Prostate gland (tissue), 2 donors: ENCODE data around the gene TNKS1BP1. TPM values are rescaled to one million over a fixed set of nuclear protein-coding genes. Genes with fewer than 3 reads are reported as not detected.
A peak's percentile ranks its signal among the peaks of the same experiment; 100 is the strongest.

Source experiments
- DNase-seq: peaks from one replicate; pipeline ENCODE4 v3.0.0-alpha.2; 2019; ENCODE audit warnings: low spot score
- H3K27ac ChIP-seq, 2 donors: fragments of 200-600 bp; sonication (generic); 2 replicates each; pipeline ENCODE4 v1.5.1; 2017 to 2019
- H3K27me3 ChIP-seq: fragments of 200-600 bp; sonication (generic); replicated peaks from 2 replicates; pipeline ENCODE4 v1.5.1; 2019; ENCODE audit not compliant: insufficient read depth
- H3K36me3 ChIP-seq, 2 donors: fragments of 200-600 bp; sonication (generic); 1 replicate in 1 of 2; 2 replicates in 1 of 2; pipeline versions ENCODE4 v1.5.1 to v1.8.1; 2017 to 2019
- H3K4me1 ChIP-seq: fragments of 200-600 bp; sonication (generic); replicated peaks from 2 replicates; pipeline ENCODE4 v1.5.1; 2019
- H3K4me3 ChIP-seq, 2 donors: fragments of 200-600 bp; sonication (generic); 2 replicates each; pipeline ENCODE4 v1.5.1; 2017 to 2019
- H3K9me3 ChIP-seq: fragments of 200-600 bp; sonication (generic); 2 replicates; pipeline ENCODE4 v1.5.1; 2017
- CTCF ChIP-seq, 4 experiments: fragments of 200-600 bp in 2 of 4; fragments of 450-650 bp in 2 of 4; sonication (generic) in 2 of 4; IDR thresholded peaks; 1 replicate in 3 of 4; 2 replicates in 1 of 4; pipeline ENCODE4 v1.5.1; 2016 to 2019; ENCODE audit warnings: antibody characterized with exemption in 4 of 4, mild to moderate bottlenecking in 2 of 4, moderate library complexity in 2 of 4
- POLR2A ChIP-seq: fragments of 450-650 bp; IDR thresholded peaks from one replicate; pipeline ENCODE4 v1.6.1; 2016; ENCODE audit warnings: antibody characterized with exemption, mild to moderate bottlenecking
- POLR2AphosphoS5 ChIP-seq: sonication (generic); formaldehyde crosslinking; IDR thresholded peaks from one replicate; pipeline ENCODE4 v1.6.1; 2017; ENCODE audit warnings: antibody characterized with exemption
- WGBS: methylation state at CpG from one replicate; pipeline ENCODE4 v1.1.5; 2018; 5-methylcytosine and 5-hydroxymethylcytosine counted together
- intact Hi-C: fragments of 100-400 bp; cut with DNase I; formaldehyde crosslinking; loops from one replicate; pipeline ENCODE4 v1.14.2; 2022
- total RNA-seq, 2 donors: library from RNA; depleted of rRNA; stranded (reverse); fragments of >200 nt; gene quantifications; one replicate each; pipeline ENCODE4 v1.1.0, GENCODE V29; 2016

Gene TNKS1BP1
- total RNA-seq, 2 donors from 2014 or later, result 140 to 158 TPM

GRCh38 chr11:57321388-57322255 lies 3.1 kb downstream of the TNKS1BP1 start:
- WGBS, result 17% methylated on average over 6 of the region's 6 CpGs
- DNase-seq, result peak; percentile 40
- TF ChIP-seq POLR2AphosphoS5, result no peak
- no peaks in the 10 kb centered on the region for H3K27me3 ChIP-seq
- H3K4me3 ChIP-seq, result peak overlapping the region; percentile 81 to 94
- H3K4me1 ChIP-seq, result peaks cover 40% of the 10 kb centered on the region
- peak overlapping the region; percentile 97 to 99 for H3K27ac ChIP-seq
- intact Hi-C loops, result loop anchor here (10.0 kb wide), 1 partner anchor 1253 kb away; the partner anchor contains the start of genes LPXN and ZFP91
- H3K9me3 ChIP-seq, result no peaks in the 10 kb centered on the region
- H3K36me3 ChIP-seq, result peaks cover 0 to 14% of the 10 kb centered on the region in 2 donors

GRCh38 chr11:57320719-57321387 lies 3.9 kb downstream of the TNKS1BP1 start:
- TF ChIP-seq CTCF (IDR thresholded peaks at IDR 0.05), result peak in 1 of 4 experiments; percentile 34
- TF ChIP-seq POLR2AphosphoS5, result peak; percentile 56
- TF ChIP-seq POLR2A, result no peak
- H3K27me3 ChIP-seq, result no peaks in the 10 kb centered on the region
- intact Hi-C loops, result loop anchor here (10.0 kb wide), 1 partner anchor 1254 kb away; the partner anchor contains the start of genes LPXN and ZFP91
- DNase-seq, result peak; percentile 58
- H3K27ac ChIP-seq, result peak overlapping the region; percentile 97 to 99
- H3K9me3 ChIP-seq, result no peaks in the 10 kb centered on the region
- peaks cover 0 to 20% of the 10 kb centered on the region in 2 donors for H3K36me3 ChIP-seq
- WGBS, result 49% methylated on average over 2 of the region's 2 CpGs
- peak overlapping the region; percentile 81 to 94 for H3K4me3 ChIP-seq
- peaks cover 40% of the 10 kb centered on the region for H3K4me1 ChIP-seq

GRCh38 chr11:57320067-57320718 lies 4.6 kb downstream of the TNKS1BP1 start:
- Histone ChIP-seq H3K27ac (peak overlapping the region; percentile 97 to 99), H3K4me3 (peak overlapping the region in 1 of 2 donors; percentile 94), H3K36me3 (peaks cover 0 to 21% of the 10 kb centered on the region in 2 donors), H3K27me3 (no peaks in the 10 kb centered on the region), H3K9me3 (no peaks in the 10 kb centered on the region), H3K4me1 (peaks cover 39% of the 10 kb centered on the region)
- no peak for TF ChIP-seq POLR2AphosphoS5
- no peak for TF ChIP-seq CTCF (IDR thresholded peaks at IDR 0.05)
- no peak for TF ChIP-seq POLR2A
- DNase-seq, result no peak
- 76% methylated on average over 22 of the region's 22 CpGs for WGBS
- intact Hi-C loops, result loop anchor here (10.0 kb wide), 1 partner anchor 1255 kb away; the partner anchor contains the start of genes LPXN and ZFP91

GRCh38 chr11:57318178-57318577 lies 6.6 kb downstream of the TNKS1BP1 start:
- peak overlapping the region; percentile 68 to 71 for H3K27ac ChIP-seq

More at GRCh38 chr11:57318178-57318577, 6.6 kb downstream of the TNKS1BP1 start:
- peaks cover 39% of the 10 kb centered on the region for H3K4me1 ChIP-seq
- TF ChIP-seq CTCF (IDR thresholded peaks at IDR 0.05) (no peak), POLR2AphosphoS5 (peak; percentile 59), POLR2A (no peak)
- H3K9me3 ChIP-seq, result no peaks in the 10 kb centered on the region
- H3K27me3 ChIP-seq, result no peaks in the 10 kb centered on the region
- peak overlapping the region in 1 of 2 donors; percentile 17 for H3K4me3 ChIP-seq
- H3K36me3 ChIP-seq, result peaks cover 3 to 37% of the 10 kb centered on the region in 2 donors
- 47% methylated on average over 2 of the region's 2 CpGs for WGBS
- DNase-seq, result no peak
- intact Hi-C loops, result no loop called here
